ENCODE measurements around the gene INSYN2B. TPM values are rescaled to one million over a fixed set of nuclear protein-coding genes. Genes with fewer than 3 reads are reported as not detected.

INSYN2B gene
- total RNA-seq, 4 donors from 2014 or later, result not detected

DNA sequence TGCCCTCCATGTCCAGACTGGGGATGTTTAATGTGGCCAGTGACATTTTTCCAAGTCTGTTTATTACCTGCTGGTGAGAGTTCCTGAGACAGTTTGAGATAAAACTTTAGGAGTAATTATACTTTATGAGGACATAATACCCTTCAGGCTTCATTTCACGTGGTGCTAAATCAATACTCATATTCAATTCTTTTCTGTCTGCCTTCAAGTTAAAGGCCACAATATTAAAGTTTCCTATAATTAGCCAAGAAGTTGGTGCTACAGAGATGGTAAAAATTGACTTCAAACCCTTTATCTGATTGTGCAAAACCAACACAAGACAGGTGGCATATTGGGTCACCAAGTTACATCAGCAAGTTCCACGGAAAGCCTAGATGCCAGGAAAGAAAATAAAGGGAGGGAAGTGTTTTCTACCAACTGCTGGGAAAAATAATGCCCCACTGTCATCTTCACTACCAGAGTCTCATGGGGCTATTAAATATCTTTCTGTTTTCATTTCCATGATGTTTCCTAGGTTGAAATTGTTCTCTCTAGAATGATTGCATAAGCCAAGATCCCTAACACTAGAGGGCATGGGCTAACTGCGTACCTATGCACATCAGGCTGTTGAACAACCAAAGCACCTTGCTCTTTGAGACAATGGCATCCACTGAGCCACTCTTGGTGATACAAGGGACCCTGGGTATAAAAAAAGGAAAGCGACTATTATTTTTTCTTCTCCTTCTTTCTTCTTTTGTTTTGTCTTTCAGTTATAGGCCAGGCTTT is 68.7 kb downstream of the INSYN2B start:
- intact Hi-C loops (cut with DNase I), result no loop called here
- Histone ChIP-seq H3K9me3 (no peaks in the 10 kb centered on the region), H3K27me3 (no peaks in the 10 kb centered on the region), H3K4me1 (no peaks in the 10 kb centered on the region), H3K4me3 (replicated peaks in 1 of 3) (no peak overlapping the region), H3K36me3 (no peaks in the 10 kb centered on the region), H3K27ac (no peak overlapping the region)
- no peak for DNase-seq
- TF ChIP-seq CTCF (IDR thresholded peaks at IDR 0.05), result no peak
- TF ChIP-seq POLR2A (IDR thresholded peaks at IDR 0.05), result no peak
- WGBS, 2 donors, result 87 to 89% methylated on average over 4 of the region's 4 CpGs

GRCh38 chr5:169910393-169910792 is 69.9 kb downstream of the INSYN2B start:
- Histone ChIP-seq H3K4me1 (peaks cover 0 to under 1% of the 10 kb centered on the region in 2 donors), H3K4me3 (replicated peaks in 1 of 3) (no peak overlapping the region), H3K27me3 (no peaks in the 10 kb centered on the region), H3K36me3 (no peaks in the 10 kb centered on the region), H3K9me3 (no peaks in the 10 kb centered on the region), H3K27ac (no peak overlapping the region)
- no peak for DNase-seq
- TF ChIP-seq CTCF (IDR thresholded peaks at IDR 0.05) (no peak), POLR2A (IDR thresholded peaks at IDR 0.05) (no peak)
- intact Hi-C loops (cut with DNase I), result no loop called here
- 65 to 68% methylated on average over 5 of the region's 5 CpGs for WGBS, 2 donors

DNA sequence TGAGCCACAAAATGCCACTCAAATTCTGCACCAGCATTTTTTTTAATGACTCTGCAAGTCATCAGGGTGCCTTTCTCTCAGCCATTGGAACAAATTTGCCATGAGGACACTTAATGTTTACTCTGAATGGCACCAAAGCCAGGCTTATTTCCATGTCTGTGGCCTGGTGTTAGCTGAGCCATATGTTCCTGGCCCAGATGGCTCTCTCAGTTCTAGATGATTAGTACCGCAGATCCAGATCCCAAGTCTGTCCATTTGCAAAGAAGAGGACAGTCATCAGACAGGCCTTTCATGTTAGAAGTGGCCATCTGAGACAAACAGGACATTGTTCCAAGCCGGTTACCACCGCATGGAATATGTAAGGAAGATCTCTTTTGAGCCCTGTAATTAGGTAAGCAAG is 70.3 kb downstream of the INSYN2B start:
- Histone ChIP-seq H3K27ac (no peak overlapping the region), H3K27me3 (no peaks in the 10 kb centered on the region), H3K4me3 (replicated peaks in 1 of 3) (no peak overlapping the region), H3K4me1 (peaks cover 0 to 5% of the 10 kb centered on the region in 2 donors), H3K9me3 (no peaks in the 10 kb centered on the region), H3K36me3 (no peaks in the 10 kb centered on the region)
- no peak for TF ChIP-seq CTCF (IDR thresholded peaks at IDR 0.05)
- TF ChIP-seq POLR2A (IDR thresholded peaks at IDR 0.05), result no peak
- DNase-seq, result no peak
- WGBS, 2 donors, result 80 to 94% methylated on average over 3 of the region's 3 CpGs
- intact Hi-C loops (cut with DNase I), result no loop called here

DNA sequence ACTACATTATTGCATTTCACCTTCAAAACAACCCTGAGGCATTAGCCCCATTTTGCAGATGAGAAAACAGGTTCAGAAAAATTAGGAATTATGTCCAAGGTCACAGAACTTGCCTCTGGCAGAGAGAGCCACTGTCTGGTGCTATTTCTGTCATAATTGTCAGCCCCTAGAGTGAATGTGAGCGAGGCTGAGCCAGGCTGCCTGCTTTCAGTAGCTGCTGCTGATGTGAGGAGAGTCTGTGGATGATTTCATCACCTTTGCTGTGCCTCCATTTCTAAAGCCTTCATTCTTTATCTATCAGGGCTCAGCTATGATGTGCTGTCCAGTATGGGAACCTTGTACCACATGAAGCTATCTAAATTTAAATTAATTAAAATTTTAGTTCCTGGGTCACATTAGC is 71.4 kb downstream of the INSYN2B start:
- Histone ChIP-seq H3K4me1 (peaks cover 6 to 7% of the 10 kb centered on the region in 2 donors), H3K27ac (no peak overlapping the region), H3K36me3 (no peaks in the 10 kb centered on the region), H3K4me3 (replicated peaks in 1 of 3) (no peak overlapping the region), H3K9me3 (no peaks in the 10 kb centered on the region), H3K27me3 (no peaks in the 10 kb centered on the region)
- no peak for DNase-seq
- TF ChIP-seq CTCF (IDR thresholded peaks at IDR 0.05) (no peak), POLR2A (IDR thresholded peaks at IDR 0.05) (no peak)
- WGBS, 2 donors, result 73 to 93% methylated on average over 1 of the region's 1 CpG
- intact Hi-C loops (cut with DNase I), result no loop called here

GRCh38 chr5:169906745-169907649 is 73.3 kb downstream of the INSYN2B start:
- Histone ChIP-seq H3K27me3 (no peaks in the 10 kb centered on the region), H3K4me1 (peaks cover 6 to 7% of the 10 kb centered on the region in 2 donors), H3K4me3 (replicated peaks in 1 of 3) (no peak overlapping the region), H3K36me3 (no peaks in the 10 kb centered on the region), H3K27ac (no peak overlapping the region), H3K9me3 (no peaks in the 10 kb centered on the region)
- TF ChIP-seq CTCF (IDR thresholded peaks at IDR 0.05) (no peak), POLR2A (IDR thresholded peaks at IDR 0.05) (no peak)
- no peak for DNase-seq
- intact Hi-C loops (cut with DNase I), result no loop called here
- WGBS, 2 donors, result 82 to 90% methylated on average over 8 of the region's 8 CpGs

Measured in thyroid gland (tissue), 4 donors.